Measurements from ENCODE around the gene ANKRD13D. TPM values are rescaled to one million over a fixed set of nuclear protein-coding genes. Genes with fewer than 3 reads are reported as not detected.

Gene ANKRD13D
- 18.9 TPM for polyA plus RNA-seq (2012; ENCODE audit: low read depth, missing spikeins)

- TF ChIP-seq POU2F2 (IDR thresholded peaks at IDR 0.05; ENCODE audit: low read depth, low read length) (no peak), POLR2AphosphoS5 (IDR thresholded peaks at IDR 0.05; ENCODE audit: low read depth, low read length) (no peak), PAX5 (IDR thresholded peaks at IDR 0.05; ENCODE audit: insufficient read depth, low read length, severe bottlenecking) (no peak), TAF1 (IDR thresholded peaks at IDR 0.05; ENCODE audit: low read depth, low read length) (no peak), POLR2A (IDR thresholded peaks at IDR 0.05; ENCODE audit: low read depth, low read length) (no peak), SPI1 (IDR thresholded peaks at IDR 0.05; ENCODE audit: low read depth, low read length) (no peak)
- FAIRE-seq = peak; percentile 35
- DNase-seq (ENCODE audit: insufficient read length, low spot score) = no peak
Measured at GRCh38 chr11:67289226-67289650, at the start of gene ANKRD13D. Gene ANKRD13D (plus strand): TSS chr11:67289303. CDS start chr11:67289461, 158 bp downstream.

- DNase-seq (ENCODE audit: insufficient read length, low spot score) (peak; percentile 76), FAIRE-seq (peak; percentile 94)
- TF ChIP-seq TAF1 (IDR thresholded peaks at IDR 0.05; ENCODE audit: low read depth, low read length) (peak; percentile 100), POLR2A (IDR thresholded peaks at IDR 0.05; ENCODE audit: low read depth, low read length) (peak; percentile 97), SPI1 (IDR thresholded peaks at IDR 0.05; ENCODE audit: low read depth, low read length) (0 out of 2 replicates have a peak, but pooled peaks have one; percentile 3), POLR2AphosphoS5 (IDR thresholded peaks at IDR 0.05; ENCODE audit: low read depth, low read length) (peak; percentile 98), POU2F2 (IDR thresholded peaks at IDR 0.05; ENCODE audit: low read depth, low read length) (peak; percentile 81), PAX5 (IDR thresholded peaks at IDR 0.05; ENCODE audit: insufficient read depth, low read length, severe bottlenecking) (no peak)
Measured at GRCh38 chr11:67239783-67240575, 49.1 kb upstream of the ANKRD13D start.

- FAIRE-seq (peak; percentile 81), DNase-seq (ENCODE audit: insufficient read length, low spot score) (no peak)
- no peak for TF ChIP-seq PAX5 (IDR thresholded peaks at IDR 0.05; ENCODE audit: insufficient read depth, low read length, severe bottlenecking)
- peak; percentile 79 for TF ChIP-seq POLR2AphosphoS5 (IDR thresholded peaks at IDR 0.05; ENCODE audit: low read depth, low read length)
- TF ChIP-seq POLR2A (IDR thresholded peaks at IDR 0.05; ENCODE audit: low read depth, low read length) = peak; percentile 83
- peak; percentile 85 for TF ChIP-seq TAF1 (IDR thresholded peaks at IDR 0.05; ENCODE audit: low read depth, low read length)
- peak; percentile 73; the same call in 1 of the 2 replicates for TF ChIP-seq POU2F2 (IDR thresholded peaks at IDR 0.05; ENCODE audit: low read depth, low read length)
- TF ChIP-seq SPI1 (IDR thresholded peaks at IDR 0.05; ENCODE audit: low read depth, low read length) = peak; percentile 72
Measured at GRCh38 chr11:67240576-67241389, 48.3 kb upstream of the ANKRD13D start.

- TF ChIP-seq POLR2AphosphoS5 (IDR thresholded peaks at IDR 0.05; ENCODE audit: low read depth, low read length) (no peak), POLR2A (IDR thresholded peaks at IDR 0.05; ENCODE audit: low read depth, low read length) (peak; percentile 20; the same call in 1 of the 2 replicates)
- no peak for FAIRE-seq
- no peak for DNase-seq (ENCODE audit: insufficient read length, low spot score)
Measured at GRCh38 chr11:67242548-67242947, 46.6 kb upstream of the ANKRD13D start.

GRCh38 chr11:67243051-67243450 is 46.1 kb upstream of the ANKRD13D start:
- no peak for DNase-seq (ENCODE audit: insufficient read length, low spot score)
- TF ChIP-seq SPI1 (IDR thresholded peaks at IDR 0.05; ENCODE audit: low read depth, low read length) = no peak
- TF ChIP-seq POLR2AphosphoS5 (IDR thresholded peaks at IDR 0.05; ENCODE audit: low read depth, low read length) = no peak
- no peak for TF ChIP-seq PAX5 (IDR thresholded peaks at IDR 0.05; ENCODE audit: insufficient read depth, low read length, severe bottlenecking)
- TF ChIP-seq POLR2A (IDR thresholded peaks at IDR 0.05; ENCODE audit: low read depth, low read length) = no peak
- no peak for TF ChIP-seq TAF1 (IDR thresholded peaks at IDR 0.05; ENCODE audit: low read depth, low read length)
- no peak for TF ChIP-seq POU2F2 (IDR thresholded peaks at IDR 0.05; ENCODE audit: low read depth, low read length)
- no peak for FAIRE-seq

GRCh38 chr11:67245046-67245445 is 44.1 kb upstream of the ANKRD13D start:
- no peak for DNase-seq (ENCODE audit: insufficient read length, low spot score)
- TF ChIP-seq PAX5 (IDR thresholded peaks at IDR 0.05; ENCODE audit: insufficient read depth, low read length, severe bottlenecking) (no peak), TAF1 (IDR thresholded peaks at IDR 0.05; ENCODE audit: low read depth, low read length) (no peak), POLR2AphosphoS5 (IDR thresholded peaks at IDR 0.05; ENCODE audit: low read depth, low read length) (peak; percentile 42; the same call in 1 of the 2 replicates), POU2F2 (IDR thresholded peaks at IDR 0.05; ENCODE audit: low read depth, low read length) (no peak), POLR2A (IDR thresholded peaks at IDR 0.05; ENCODE audit: low read depth, low read length) (no peak)
- no peak for FAIRE-seq

GRCh38 chr11:67247946-67248550 is 41.1 kb upstream of the ANKRD13D start:
- TF ChIP-seq TAF1 (IDR thresholded peaks at IDR 0.05; ENCODE audit: low read depth, low read length) (no peak), POLR2A (IDR thresholded peaks at IDR 0.05; ENCODE audit: low read depth, low read length) (no peak), PAX5 (IDR thresholded peaks at IDR 0.05; ENCODE audit: insufficient read depth, low read length, severe bottlenecking) (no peak), POU2F2 (IDR thresholded peaks at IDR 0.05; ENCODE audit: low read depth, low read length) (no peak), POLR2AphosphoS5 (IDR thresholded peaks at IDR 0.05; ENCODE audit: low read depth, low read length) (no peak), SPI1 (IDR thresholded peaks at IDR 0.05; ENCODE audit: low read depth, low read length) (no peak)
- no peak for FAIRE-seq
- no peak for DNase-seq (ENCODE audit: insufficient read length, low spot score)

GRCh38 chr11:67248653-67249052 is 40.5 kb upstream of the ANKRD13D start:
- DNase-seq (ENCODE audit: insufficient read length, low spot score) = no peak
- no peak for FAIRE-seq
- no peak for TF ChIP-seq TAF1 (IDR thresholded peaks at IDR 0.05; ENCODE audit: low read depth, low read length)
- no peak for TF ChIP-seq PAX5 (IDR thresholded peaks at IDR 0.05; ENCODE audit: insufficient read depth, low read length, severe bottlenecking)
- no peak for TF ChIP-seq POLR2A (IDR thresholded peaks at IDR 0.05; ENCODE audit: low read depth, low read length)
- no peak for TF ChIP-seq SPI1 (IDR thresholded peaks at IDR 0.05; ENCODE audit: low read depth, low read length)
- TF ChIP-seq POLR2AphosphoS5 (IDR thresholded peaks at IDR 0.05; ENCODE audit: low read depth, low read length) = no peak
- TF ChIP-seq POU2F2 (IDR thresholded peaks at IDR 0.05; ENCODE audit: low read depth, low read length) = no peak

Measured in GM12891 (cell line).